Left ventricle myocardium inferior (tissue), 1 donor: ENCODE data around the gene CDC14A. TPM values are rescaled to one million over a fixed set of nuclear protein-coding genes. Genes with fewer than 3 reads are reported as not detected.

Experiments
- DNase-seq: peaks from one replicate; pipeline ENCODE4 v3.0.0-alpha.2; 2020
- H3K27ac ChIP-seq: fragments of 200-600 bp; replicated peaks from 2 replicates; pipeline ENCODE4 v1.8.0; 2021
- H3K27me3 ChIP-seq: fragments of 200-600 bp; 2 replicates; pipeline ENCODE4 v1.8.0; 2021; ENCODE audit warnings: low read depth
- H3K36me3 ChIP-seq: fragments of 200-600 bp; 2 replicates; pipeline ENCODE4 v1.8.0; 2021
- H3K4me1 ChIP-seq: fragments of 200-600 bp; 2 replicates; pipeline ENCODE4 v1.8.0; 2021
- H3K4me3 ChIP-seq: fragments of 200-600 bp; 2 replicates; pipeline ENCODE4 v1.8.0; 2021; ENCODE audit warnings: mild to moderate bottlenecking, moderate library complexity
- H3K9me3 ChIP-seq: fragments of 200-600 bp; replicated peaks from 2 replicates; pipeline ENCODE4 v1.8.0; 2021
- intact Hi-C: fragments of 100-400 bp; cut with micrococcal nuclease; formaldehyde crosslinking; loops from one replicate; pipeline ENCODE4 v1.11.0; 2022
- total RNA-seq: library from RNA; stranded (reverse); fragmentation: NEBNext Ultra II Directional; extraction: Animal tissue kit (Norgen Biotek cat#: 25700); gene quantifications from one replicate; pipeline ENCODE4 v1.2.1, GENCODE V29; 2021
- TF ChIP-seq, protein P1 (sequence below): fragments of 200-600 bp; IDR thresholded peaks from 2 replicates; pipeline ENCODE4 v1.8.0; 2021; ENCODE audit warnings: antibody characterized with exemption, mild to moderate bottlenecking, borderline replicate concordance
- donor health status: DM: no; HTN: yes; CAD: no; lungs with severe emphysema.

The CDC14A gene
- total RNA-seq, 1 donor from 2014 or later: 2.4 TPM

DNA sequence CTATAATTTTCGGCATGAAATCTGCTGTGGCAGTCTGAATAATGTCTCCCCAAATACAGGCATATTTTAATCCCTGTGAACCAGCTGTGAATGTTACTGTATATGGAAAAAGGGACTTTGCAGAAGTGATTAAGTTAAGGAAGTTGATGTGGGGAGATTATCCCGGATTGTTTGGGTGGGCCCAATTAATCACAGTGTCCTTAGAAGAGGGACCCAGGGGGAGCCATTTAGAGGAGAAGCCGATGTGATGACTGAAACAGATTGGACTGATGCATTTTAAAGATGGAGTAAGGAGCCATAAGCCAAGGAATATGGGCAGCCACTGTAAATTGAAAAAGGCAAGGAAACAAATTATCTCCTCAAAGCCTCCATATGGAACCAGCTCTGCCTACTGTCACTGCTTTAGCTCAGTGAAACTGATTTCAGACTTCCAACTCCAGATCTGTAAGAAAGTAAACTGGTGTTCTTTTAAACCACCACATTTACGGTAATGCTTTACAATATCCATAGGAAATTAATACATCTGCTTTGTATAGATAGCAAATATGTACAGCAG is 124.5 kb downstream of the CDC14A start:
- H3K27me3 ChIP-seq: no peaks in the 10 kb centered on the region
- H3K36me3 ChIP-seq: no peaks in the 10 kb centered on the region
- H3K4me1 ChIP-seq: peaks cover 4% of the 10 kb centered on the region
- H3K9me3 ChIP-seq: no peaks in the 10 kb centered on the region
- DNase-seq: no peak
- intact Hi-C loops: no loop called here
- H3K4me3 ChIP-seq: no peak overlapping the region
- TF ChIP-seq, protein P1, sequence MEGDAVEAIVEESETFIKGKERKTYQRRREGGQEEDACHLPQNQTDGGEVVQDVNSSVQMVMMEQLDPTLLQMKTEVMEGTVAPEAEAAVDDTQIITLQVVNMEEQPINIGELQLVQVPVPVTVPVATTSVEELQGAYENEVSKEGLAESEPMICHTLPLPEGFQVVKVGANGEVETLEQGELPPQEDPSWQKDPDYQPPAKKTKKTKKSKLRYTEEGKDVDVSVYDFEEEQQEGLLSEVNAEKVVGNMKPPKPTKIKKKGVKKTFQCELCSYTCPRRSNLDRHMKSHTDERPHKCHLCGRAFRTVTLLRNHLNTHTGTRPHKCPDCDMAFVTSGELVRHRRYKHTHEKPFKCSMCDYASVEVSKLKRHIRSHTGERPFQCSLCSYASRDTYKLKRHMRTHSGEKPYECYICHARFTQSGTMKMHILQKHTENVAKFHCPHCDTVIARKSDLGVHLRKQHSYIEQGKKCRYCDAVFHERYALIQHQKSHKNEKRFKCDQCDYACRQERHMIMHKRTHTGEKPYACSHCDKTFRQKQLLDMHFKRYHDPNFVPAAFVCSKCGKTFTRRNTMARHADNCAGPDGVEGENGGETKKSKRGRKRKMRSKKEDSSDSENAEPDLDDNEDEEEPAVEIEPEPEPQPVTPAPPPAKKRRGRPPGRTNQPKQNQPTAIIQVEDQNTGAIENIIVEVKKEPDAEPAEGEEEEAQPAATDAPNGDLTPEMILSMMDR: no peak
- no peak overlapping the region for H3K27ac ChIP-seq

DNA sequence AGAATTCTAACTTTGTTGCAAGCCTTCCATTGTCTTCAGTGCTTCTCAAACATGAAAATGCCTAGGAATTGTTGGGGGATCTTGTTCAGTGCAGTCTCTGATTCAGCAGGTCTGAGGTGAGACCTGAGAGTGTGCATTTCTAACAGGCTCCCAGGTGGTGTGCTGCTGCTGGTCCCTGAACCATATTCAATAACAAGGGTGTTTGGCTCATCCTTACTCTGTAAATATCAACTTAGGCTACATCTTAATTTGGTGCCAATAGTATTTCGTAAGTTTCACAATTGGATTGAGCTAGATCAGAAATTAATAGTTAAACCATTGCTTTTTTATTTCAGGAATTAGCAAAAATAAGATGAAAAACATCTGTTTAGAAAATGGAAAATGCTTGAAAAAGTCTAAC is 126.5 kb downstream of the CDC14A start:
- Histone ChIP-seq H3K27ac (no peak overlapping the region), H3K4me1 (peaks cover 4% of the 10 kb centered on the region), H3K27me3 (no peaks in the 10 kb centered on the region), H3K36me3 (no peaks in the 10 kb centered on the region), H3K4me3 (no peak overlapping the region), H3K9me3 (no peaks in the 10 kb centered on the region)
- no peak for DNase-seq
- intact Hi-C loops: no loop called here
- TF ChIP-seq, protein P1: no peak

DNA sequence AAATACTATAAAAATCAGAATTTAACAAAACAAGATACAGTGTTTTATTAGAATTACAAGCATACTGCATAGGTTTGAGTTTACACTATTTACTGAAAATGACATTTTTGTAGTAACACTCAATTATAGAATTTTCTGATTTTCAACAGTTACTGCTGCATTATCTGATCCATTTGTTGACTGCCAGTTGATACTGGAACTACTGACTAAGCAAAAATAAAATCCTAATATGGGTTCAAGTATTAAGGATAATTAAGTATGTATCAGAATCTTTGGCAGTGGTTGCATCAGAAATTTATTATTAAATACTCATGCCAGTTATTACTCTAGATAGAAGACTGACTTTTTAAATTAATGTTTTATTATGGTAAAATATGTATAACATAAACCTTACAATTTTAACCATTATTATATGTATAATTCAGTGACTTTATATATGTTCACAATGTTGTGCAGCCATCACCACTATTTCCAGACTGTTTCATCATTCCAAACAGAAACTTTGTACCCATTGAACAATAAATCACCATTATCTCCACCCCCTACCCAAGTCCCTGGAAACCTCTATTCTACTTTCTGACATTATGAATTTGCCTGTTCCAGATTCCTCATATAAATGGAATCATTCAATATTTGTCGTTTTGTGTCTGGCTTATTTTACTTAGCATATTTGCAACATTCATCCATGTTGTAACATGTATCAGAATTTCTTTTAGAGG is 127.5 kb downstream of the CDC14A start:
- H3K36me3 ChIP-seq: no peaks in the 10 kb centered on the region
- H3K27ac ChIP-seq: no peak overlapping the region
- DNase-seq: no peak
- intact Hi-C loops: no loop called here
- TF ChIP-seq, protein P1: no peak
- no peak overlapping the region for H3K4me3 ChIP-seq
- H3K9me3 ChIP-seq: no peaks in the 10 kb centered on the region
- peaks cover 4% of the 10 kb centered on the region for H3K4me1 ChIP-seq
- H3K27me3 ChIP-seq: no peaks in the 10 kb centered on the region

DNA sequence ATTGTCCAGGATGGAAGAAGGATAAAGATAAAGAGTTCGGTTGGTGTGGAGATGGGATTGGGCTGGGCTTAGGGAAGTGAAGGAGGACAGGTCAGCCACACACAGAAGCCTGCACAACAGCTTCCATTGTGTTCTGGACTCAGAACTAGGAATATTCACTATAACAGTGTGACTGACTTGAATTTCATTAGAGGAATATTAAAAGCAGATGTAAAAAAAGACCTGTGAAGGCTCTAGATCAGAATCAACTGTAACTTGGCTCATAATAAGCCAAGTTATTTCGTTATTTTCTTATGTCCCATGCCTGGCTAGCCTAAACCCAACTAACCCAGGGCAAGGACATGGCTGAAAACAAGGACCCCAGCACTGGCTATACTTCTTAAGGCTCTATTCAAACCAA is 129.0 kb downstream of the CDC14A start:
- no peak overlapping the region for H3K4me3 ChIP-seq
- H3K27ac ChIP-seq: no peak overlapping the region
- no peaks in the 10 kb centered on the region for H3K9me3 ChIP-seq
- no peak for DNase-seq
- no peaks in the 10 kb centered on the region for H3K36me3 ChIP-seq
- intact Hi-C loops: no loop called here
- H3K4me1 ChIP-seq: peaks cover 4% of the 10 kb centered on the region
- TF ChIP-seq, protein P1: no peak
- no peaks in the 10 kb centered on the region for H3K27me3 ChIP-seq

DNA sequence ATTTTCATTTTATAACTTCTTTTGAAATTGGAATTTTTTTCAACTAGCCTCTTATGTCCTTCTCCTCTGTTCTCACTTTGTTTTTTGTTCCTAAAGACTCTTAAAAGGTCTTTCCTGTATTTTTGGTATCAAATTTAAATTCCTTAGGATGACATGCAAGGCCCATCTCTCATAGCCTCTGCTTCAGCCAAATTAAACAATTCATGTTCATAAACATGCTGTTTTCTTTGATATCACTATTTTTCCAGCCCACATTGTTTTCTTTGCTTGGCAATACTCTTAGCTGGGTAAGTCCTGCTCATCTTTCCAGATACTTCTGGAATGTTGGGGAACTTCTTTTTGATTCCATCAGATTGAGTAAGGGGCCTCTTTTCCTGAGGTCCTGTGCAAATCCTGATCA is 129.9 kb downstream of the CDC14A start:
- H3K27ac ChIP-seq: no peak overlapping the region
- intact Hi-C loops: no loop called here
- no peak for DNase-seq
- H3K36me3 ChIP-seq: no peaks in the 10 kb centered on the region
- no peaks in the 10 kb centered on the region for H3K9me3 ChIP-seq
- no peak overlapping the region for H3K4me3 ChIP-seq
- TF ChIP-seq, protein P1: no peak
- H3K4me1 ChIP-seq: peaks cover 4% of the 10 kb centered on the region
- H3K27me3 ChIP-seq: no peaks in the 10 kb centered on the region
